Brain microvascular endothelial cell (primary cell): Measurements from ENCODE around the gene FAAP20.

Experiments used
- DNase-seq: peaks from one replicate; pipeline ENCODE4 v3.0.0-alpha.2; 2020
- H3K27ac ChIP-seq: fragments of 250-450 bp; sonication (Bioruptor Pico); 2 replicates; pipeline ENCODE4 v1.5.1; 2020; ENCODE audit warnings: mild to moderate bottlenecking, moderate library complexity
- H3K27me3 ChIP-seq: fragments of 250-450 bp; sonication (Bioruptor Pico); replicated peaks from 2 replicates; pipeline ENCODE4 v1.5.1; 2020; ENCODE audit warnings: mild to moderate bottlenecking
- H3K36me3 ChIP-seq: fragments of 250-450 bp; sonication (Bioruptor Pico); replicated peaks from 2 replicates; pipeline ENCODE4 v1.5.1; 2020; ENCODE audit warnings: mild to moderate bottlenecking
- H3K4me3 ChIP-seq: 2 replicates; pipeline ENCODE4 v1.5.1; 2011; ENCODE audit warnings: low read depth, mild to moderate bottlenecking, control low read depth, low read length, moderate library complexity
- CTCF ChIP-seq: IDR thresholded peaks from 2 replicates; pipeline ENCODE4 v1.5.1; 2011; ENCODE audit warnings: low read depth, mild to moderate bottlenecking, moderate library complexity, low read length, control low read depth, inconsistent platforms; ENCODE audit errors: missing control alignments
- in situ Hi-C: cut with HindIII; loops from 2 replicates; pipeline ENCODE4 v1.10.0; 2017; ENCODE audit warnings: low sequenced_read_pairs, low pct_ligation_motif_present

The FAAP20 gene

GRCh38 chr1:2195785-2196184 lies 1.2 kb upstream of the FAAP20 start:
- H3K36me3 ChIP-seq: no peaks in the 10 kb centered on the region
- DNase-seq: no peak
- in situ Hi-C loops: loop anchor here (10.0 kb wide), 1 partner anchor 159 kb away; no protein-coding TSS in a partner anchor
- TF ChIP-seq CTCF: no peak
- no peak overlapping the region for H3K4me3 ChIP-seq
- H3K27me3 ChIP-seq: no peaks in the 10 kb centered on the region
- H3K27ac ChIP-seq: no peak overlapping the region

- Histone ChIP-seq H3K27ac (peak overlapping the region; percentile 79), H3K4me3 (peak overlapping the region; percentile 62), H3K27me3 (no peaks in the 10 kb centered on the region), H3K36me3 (no peaks in the 10 kb centered on the region)
- in situ Hi-C loops: loop anchor here (10.0 kb wide), 1 partner anchor 160 kb away; no protein-coding TSS in a partner anchor
- DNase-seq: peak; percentile 77
- TF ChIP-seq CTCF: peak; percentile 91
Measured at GRCh38 chr1:2194898-2195673, 514 bp upstream of the FAAP20 start.

- no peak for TF ChIP-seq CTCF
- Histone ChIP-seq H3K27ac (no peak overlapping the region), H3K27me3 (no peaks in the 10 kb centered on the region), H3K36me3 (no peaks in the 10 kb centered on the region), H3K4me3 (peak overlapping the region; percentile 51)
- no peak for DNase-seq
- in situ Hi-C loops: loop anchor here (10.0 kb wide), 1 partner anchor 161 kb away; no protein-coding TSS in a partner anchor
Measured at GRCh38 chr1:2193514-2194281, 874 bp downstream of the FAAP20 start.

- in situ Hi-C loops: loop anchor here (10.0 kb wide), 1 partner anchor 162 kb away; no protein-coding TSS in a partner anchor
- H3K27me3 ChIP-seq: no peaks in the 10 kb centered on the region
- no peaks in the 10 kb centered on the region for H3K36me3 ChIP-seq
- no peak for DNase-seq
- no peak for TF ChIP-seq CTCF
- H3K27ac ChIP-seq: no peak overlapping the region
- H3K4me3 ChIP-seq: no peak overlapping the region
Measured at GRCh38 chr1:2192031-2192995, 2.3 kb downstream of the FAAP20 start.

GRCh38 chr1:2190491-2190976 lies 4.0 kb downstream of the FAAP20 start:
- H3K27ac ChIP-seq: peak overlapping the region; percentile 66
- H3K4me3 ChIP-seq: peak overlapping the region; percentile 62
- peaks cover 4% of the 10 kb centered on the region for H3K36me3 ChIP-seq
- no peak for DNase-seq
- TF ChIP-seq CTCF: no peak
- in situ Hi-C loops: loop anchor here (10.0 kb wide), 1 partner anchor 164 kb away; no protein-coding TSS in a partner anchor
- H3K27me3 ChIP-seq: no peaks in the 10 kb centered on the region
